ENCODE measurements around the gene CSMD2. TPM values are rescaled to one million over a fixed set of nuclear protein-coding genes. Genes with fewer than 3 reads are reported as not detected.

The CSMD2 gene
- polyA plus RNA-seq, 1 of the 3 experiments (the other 2 are of a cell fraction), result not detected

DNA sequence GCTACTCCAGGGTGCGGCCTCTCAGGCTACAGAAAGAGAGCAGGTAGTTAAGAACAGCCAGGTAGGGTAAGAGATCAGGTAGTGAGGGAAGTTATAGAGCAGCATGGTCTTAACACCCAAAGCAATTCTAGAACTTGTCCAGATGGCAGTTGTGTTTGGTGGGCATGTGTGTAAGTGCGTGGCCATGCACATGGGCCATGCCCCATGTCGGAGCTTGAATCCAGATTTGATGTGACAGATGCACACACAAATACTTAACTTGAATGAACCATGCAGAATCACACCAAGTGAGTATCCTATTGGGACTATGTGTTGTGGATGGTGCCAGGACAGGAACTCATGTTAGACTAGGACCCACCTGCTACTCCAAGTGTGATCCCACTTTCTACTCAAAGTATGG lies 446.8 kb downstream of the CSMD2 start:
- no peak overlapping the region for H3K9ac ChIP-seq
- H3K27me3 ChIP-seq (ENCODE audit: insufficient read depth), result no peaks in the 10 kb centered on the region
- H3K4me3 ChIP-seq (ENCODE audit: low read depth in 2 of 2, low read length in 1 of 2), result no peak overlapping the region
- no peak overlapping the region for H2AFZ ChIP-seq (ENCODE audit: low read depth)
- no peak overlapping the region for H3K4me2 ChIP-seq
- ChIA-PET CTCF (interaction anchor here (1.0 kb wide), 1 partner anchor 445 kb away, joined by 3 read pairs; no protein-coding TSS in a partner anchor), POLR2A (no interaction called here)
- no peak for TF ChIP-seq FOXJ3 (CRISPR knock-in tag; IDR thresholded peaks at IDR 0.05)
- no peak for TF ChIP-seq ELF1 (IDR thresholded peaks at IDR 0.05)
- no peaks in the 10 kb centered on the region for H3F3A ChIP-seq (replicated peaks; ENCODE audit: insufficient read depth)
- H3K9me3 ChIP-seq, result no peaks in the 10 kb centered on the region
- no peaks in the 10 kb centered on the region for H3K9me2 ChIP-seq
- 42% methylated on average over 3 of the region's 3 CpGs for WGBS (ENCODE audit: low lambda C conversion rate)
- H4K20me1 ChIP-seq (ENCODE audit: insufficient read depth), result no peaks in the 10 kb centered on the region
- H3K36me3 ChIP-seq (replicated peaks in 1 of 2; ENCODE audit: control insufficient read depth in 1 of 2, insufficient read depth in 2 of 2, low read length in 1 of 2), result no peaks in the 10 kb centered on the region
- no peaks in the 10 kb centered on the region for H3K79me2 ChIP-seq (ENCODE audit: insufficient read depth)
- H3K27ac ChIP-seq (ENCODE audit: low read depth in 2 of 2, low read length in 1 of 2), result no peak overlapping the region
- no peak for DNase-seq
- peaks cover 0 to 4% of the 10 kb centered on the region in 2 experiments; a peak in 1 of 4 replicates for H3K4me1 ChIP-seq (ENCODE audit: control insufficient read depth in 1 of 2, insufficient read depth in 2 of 2, low read depth in 1 of 2, low read length in 1 of 2)

DNA sequence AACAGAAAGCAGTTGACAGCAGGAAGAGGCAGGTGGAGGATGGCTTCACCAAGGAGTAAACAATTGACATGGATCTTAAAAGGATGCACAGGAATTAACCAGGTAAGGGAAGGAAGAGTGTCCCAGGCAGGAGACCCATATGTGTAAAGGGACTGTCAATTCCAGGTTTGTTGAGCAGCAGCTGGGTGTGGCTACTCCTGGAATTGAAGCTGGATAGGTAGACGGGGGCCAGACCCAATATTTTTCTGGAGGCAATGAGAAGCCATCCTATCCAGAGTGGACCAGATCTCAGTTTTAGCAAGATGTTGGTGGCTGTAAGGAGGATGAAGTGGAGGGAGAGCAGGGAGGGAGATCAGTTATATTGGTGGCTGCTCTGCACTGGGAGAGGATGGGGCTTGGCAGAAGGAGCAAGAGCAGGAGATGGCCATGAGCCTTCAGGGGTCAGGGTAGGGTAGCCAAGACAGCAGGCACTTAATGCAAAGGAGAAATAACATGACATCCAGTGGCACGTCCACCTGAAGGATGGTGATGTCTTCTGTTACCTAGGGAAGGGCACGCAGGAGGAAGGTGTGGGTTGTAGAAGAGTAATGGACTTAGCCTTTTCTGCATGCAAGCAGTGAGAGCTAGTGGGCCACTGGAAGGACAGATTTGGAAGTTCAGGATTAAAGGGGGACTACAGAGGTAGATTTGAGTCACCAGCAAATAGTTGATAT lies 447.9 kb downstream of the CSMD2 start:
- Histone ChIP-seq H3K27ac (ENCODE audit: low read depth in 2 of 2, low read length in 1 of 2) (no peak overlapping the region), H3K27me3 (ENCODE audit: insufficient read depth) (no peaks in the 10 kb centered on the region), H2AFZ (ENCODE audit: low read depth) (no peak overlapping the region), H3K4me3 (ENCODE audit: low read depth in 2 of 2, low read length in 1 of 2) (no peak overlapping the region), H3K79me2 (ENCODE audit: insufficient read depth) (no peaks in the 10 kb centered on the region), H3K9me3 (no peaks in the 10 kb centered on the region), H3K9ac (no peak overlapping the region), H3K4me2 (no peak overlapping the region), H4K20me1 (ENCODE audit: insufficient read depth) (no peaks in the 10 kb centered on the region), H3K4me1 (ENCODE audit: control insufficient read depth in 1 of 2, insufficient read depth in 2 of 2, low read depth in 1 of 2, low read length in 1 of 2) (peaks cover 0 to 9% of the 10 kb centered on the region in 2 experiments; a peak in 1 of 4 replicates), H3F3A (replicated peaks; ENCODE audit: insufficient read depth) (no peaks in the 10 kb centered on the region), H3K36me3 (replicated peaks in 1 of 2; ENCODE audit: control insufficient read depth in 1 of 2, insufficient read depth in 2 of 2, low read length in 1 of 2) (no peaks in the 10 kb centered on the region), H3K9me2 (no peaks in the 10 kb centered on the region)
- TF ChIP-seq MEF2A (IDR thresholded peaks at IDR 0.05; ENCODE audit: borderline replicate concordance, low read depth), result no peak
- no peak for TF ChIP-seq NFIC (IDR thresholded peaks at IDR 0.05; ENCODE audit: borderline replicate concordance)
- TF ChIP-seq EP300 (IDR thresholded peaks at IDR 0.05; ENCODE audit: borderline replicate concordance in 1 of 2, low read depth in 1 of 2, low read length in 1 of 2), result no peak
- no peak for TF ChIP-seq GABPA (IDR thresholded peaks at IDR 0.05; ENCODE audit: low read depth)
- TF ChIP-seq SMC3 (IDR thresholded peaks at IDR 0.05; ENCODE audit: low read depth, low read length), result no peak
- POLR2A ChIA-PET, result no interaction called here
- WGBS (ENCODE audit: low lambda C conversion rate), result 20% methylated on average over 3 of the region's 3 CpGs
- CTCF ChIA-PET, result interaction anchor here (0.7 to 1.0 kb wide), 2 partner anchors 446 to 447 kb away, joined by 3 read pairs; no protein-coding TSS in a partner anchor
- no peak for DNase-seq

DNA sequence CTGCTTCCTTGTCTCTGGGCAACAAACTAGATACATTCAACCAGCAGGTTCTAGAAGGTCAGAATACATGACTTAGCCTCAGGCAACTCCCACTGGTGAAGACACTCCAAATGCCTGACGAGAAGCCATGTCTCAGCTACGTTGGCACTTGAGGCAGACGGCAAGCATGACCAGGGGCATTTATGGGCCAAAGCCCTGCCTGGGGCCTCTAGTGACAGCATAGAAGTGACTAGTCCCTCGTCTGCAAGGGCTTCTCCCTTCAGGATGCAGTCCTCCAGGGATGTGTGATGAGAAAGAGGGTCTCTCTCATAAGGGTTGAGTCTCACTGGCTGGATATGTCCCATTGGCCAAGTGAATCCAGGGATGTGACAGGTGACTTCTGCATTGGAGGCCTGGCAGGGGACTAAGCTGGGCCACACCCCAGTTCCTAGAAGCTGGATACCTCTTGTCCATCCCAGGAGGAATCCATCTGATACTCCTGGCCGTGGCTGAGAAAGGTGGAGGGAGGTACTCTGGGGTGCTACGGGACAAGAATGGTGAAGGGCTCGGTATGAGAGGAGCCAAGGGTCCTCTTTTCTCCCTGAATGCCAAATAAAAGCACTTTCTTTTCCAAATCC lies 449.7 kb downstream of the CSMD2 start:
- Histone ChIP-seq H3K4me3 (ENCODE audit: low read depth in 2 of 2, low read length in 1 of 2) (no peak overlapping the region), H3K36me3 (replicated peaks in 1 of 2; ENCODE audit: control insufficient read depth in 1 of 2, insufficient read depth in 2 of 2, low read length in 1 of 2) (no peaks in the 10 kb centered on the region), H3K79me2 (ENCODE audit: insufficient read depth) (no peaks in the 10 kb centered on the region), H3K4me2 (no peak overlapping the region), H3K27me3 (ENCODE audit: insufficient read depth) (no peaks in the 10 kb centered on the region), H2AFZ (ENCODE audit: low read depth) (no peak overlapping the region), H3K27ac (ENCODE audit: low read depth in 2 of 2, low read length in 1 of 2) (no peak overlapping the region), H4K20me1 (ENCODE audit: insufficient read depth) (no peaks in the 10 kb centered on the region), H3K9me3 (no peaks in the 10 kb centered on the region), H3F3A (replicated peaks; ENCODE audit: insufficient read depth) (no peaks in the 10 kb centered on the region), H3K4me1 (ENCODE audit: control insufficient read depth in 1 of 2, insufficient read depth in 2 of 2, low read depth in 1 of 2, low read length in 1 of 2) (peaks cover 0 to 10% of the 10 kb centered on the region in 2 experiments; a peak in 1 of 4 replicates), H3K9me2 (no peaks in the 10 kb centered on the region), H3K9ac (no peak overlapping the region)
- DNase-seq, result no peak
- ChIA-PET POLR2A (no interaction called here), CTCF (no interaction called here)
- WGBS (ENCODE audit: low lambda C conversion rate), result 24% methylated on average over 4 of the region's 7 CpGs
- TF ChIP-seq EP300 (IDR thresholded peaks at IDR 0.05; ENCODE audit: borderline replicate concordance in 1 of 2, low read depth in 1 of 2, low read length in 1 of 2), result no peak
- no peak for TF ChIP-seq SIN3A (IDR thresholded peaks at IDR 0.05; ENCODE audit: borderline replicate concordance, low read depth, low read length)
- TF ChIP-seq ELF1 (IDR thresholded peaks at IDR 0.05), result no peak
- TF ChIP-seq, protein P1, sequence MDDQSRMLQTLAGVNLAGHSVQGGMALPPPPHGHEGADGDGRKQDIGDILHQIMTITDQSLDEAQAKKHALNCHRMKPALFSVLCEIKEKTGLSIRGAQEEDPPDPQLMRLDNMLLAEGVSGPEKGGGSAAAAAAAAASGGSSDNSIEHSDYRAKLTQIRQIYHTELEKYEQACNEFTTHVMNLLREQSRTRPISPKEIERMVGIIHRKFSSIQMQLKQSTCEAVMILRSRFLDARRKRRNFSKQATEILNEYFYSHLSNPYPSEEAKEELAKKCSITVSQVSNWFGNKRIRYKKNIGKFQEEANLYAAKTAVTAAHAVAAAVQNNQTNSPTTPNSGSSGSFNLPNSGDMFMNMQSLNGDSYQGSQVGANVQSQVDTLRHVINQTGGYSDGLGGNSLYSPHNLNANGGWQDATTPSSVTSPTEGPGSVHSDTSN (IDR thresholded peaks at IDR 0.05), result no peak
- TF ChIP-seq, protein P2, sequence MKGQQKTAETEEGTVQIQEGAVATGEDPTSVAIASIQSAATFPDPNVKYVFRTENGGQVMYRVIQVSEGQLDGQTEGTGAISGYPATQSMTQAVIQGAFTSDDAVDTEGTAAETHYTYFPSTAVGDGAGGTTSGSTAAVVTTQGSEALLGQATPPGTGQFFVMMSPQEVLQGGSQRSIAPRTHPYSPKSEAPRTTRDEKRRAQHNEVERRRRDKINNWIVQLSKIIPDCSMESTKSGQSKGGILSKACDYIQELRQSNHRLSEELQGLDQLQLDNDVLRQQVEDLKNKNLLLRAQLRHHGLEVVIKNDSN (IDR thresholded peaks at IDR 0.05; ENCODE audit: borderline replicate concordance, low read depth), result no peak
- TF ChIP-seq FOXM1 (IDR thresholded peaks at IDR 0.05; ENCODE audit: low read depth), result no peak
- TF ChIP-seq GATA2 (CRISPR knock-in tag; IDR thresholded peaks at IDR 0.05), result no peak
